K562 (cell line): ENCODE data around the gene TARS1. TPM values are rescaled to one million over a fixed set of nuclear protein-coding genes. Genes with fewer than 3 reads are reported as not detected.

Experiments used
- ATAC-seq: fragments of 200-7000 bp; cut with Tn5 transposase; 3 replicates; pipeline ENCODE4 v1.9.1; 2020; ENCODE audit warnings: moderate library complexity
- BruUV-seq: library from RNA; stranded (reverse); fragments of 400-500 nt; replicated peaks from 2 replicates; lab custom pipeline; 2021; lab: Mats Ljungman, UMichigan
- CTCF ChIA-PET: fragments of 300-600 bp; formaldehyde crosslinking; extraction: SDS; loops from one replicate; lab custom pipeline; 2021; ENCODE audit warnings: low intra/inter-chr PET ratio; lab: Yijun Ruan, JAX
- POLR2A ChIA-PET: fragments of 300-600, 350-650 bp; sonication (Branson Sonifier 250); formaldehyde crosslinking; extraction: SDS; loops from one replicate; lab custom pipeline; 2021; ENCODE audit warnings: antibody characterized with exemption, inconsistent platforms; lab: Yijun Ruan, JAX
- DNase-seq, 4 experiments: peaks; one replicate each; pipeline versions ENCODE4 v3.0.0 to v3.0.0-alpha.2; 2011 to 2018; ENCODE audit warnings: low spot score in 3 of 4, mixed read lengths in 3 of 4; ENCODE audit errors: extremely low read depth in 1 of 4
- FAIRE-seq: peaks from 2 replicates; lab custom pipeline; 2011; peaks lifted over from hg19 to GRCh38; lab: Jason Lieb, UNC
- H2AFZ ChIP-seq: 2 replicates; pipeline ENCODE4 v1.6.0; 2011; ENCODE audit warnings: low read depth, low read length, control low read depth, inconsistent platforms
- H3K27ac ChIP-seq: fragments of 200-600 bp; 3 replicates; pipeline ENCODE4 v1.8.0; 2011; ENCODE audit warnings: low read depth, mild to moderate bottlenecking, control low read depth, inconsistent platforms, low read length, moderate library complexity, mixed read lengths; ENCODE audit errors: extremely low read depth
- H3K27me3 ChIP-seq, 2 experiments: fragments of 300-600 bp in 1 of 2; 2 replicates in 1 of 2; 3 replicates in 1 of 2; pipeline versions ENCODE4 v1.6.0 to v1.8.0; 2011; ENCODE audit warnings: inconsistent platforms in 2 of 2, low read length in 2 of 2, mild to moderate bottlenecking in 1 of 2, mixed read lengths in 1 of 2, moderate library complexity in 1 of 2; ENCODE audit not compliant: control insufficient read depth in 2 of 2, insufficient read depth in 2 of 2
- H3K36me3 ChIP-seq: fragments of 300-600 bp; 3 replicates; pipeline ENCODE4 v1.8.0; 2011; ENCODE audit warnings: mild to moderate bottlenecking, low read length, inconsistent platforms; ENCODE audit not compliant: control insufficient read depth, insufficient read depth
- H3K4me1 ChIP-seq, 2 experiments: fragments of 200-600 bp in 1 of 2; replicated peaks in 1 of 2; 2 replicates in 1 of 2; 3 replicates in 1 of 2; pipeline versions ENCODE4 v1.5.1 to v1.8.0; 2011; ENCODE audit warnings: inconsistent platforms in 2 of 2, low read length in 2 of 2, mild to moderate bottlenecking in 1 of 2, mixed read lengths in 1 of 2, moderate library complexity in 1 of 2; ENCODE audit not compliant: control insufficient read depth in 2 of 2, insufficient read depth in 2 of 2
- H3K4me2 ChIP-seq: 2 replicates; pipeline ENCODE4 v1.6.1; 2011; ENCODE audit warnings: low read length, control low read depth, inconsistent platforms, mixed read lengths; ENCODE audit not compliant: insufficient read depth
- H3K4me3 ChIP-seq: fragments of 200-600 bp; sonication (generic), shearing (Covaris generic); 2 replicates; pipeline ENCODE4 v1.5.1; 2016; ENCODE audit warnings: control low read depth, inconsistent platforms
- H3K79me2 ChIP-seq: fragments of 200-600 bp; 3 replicates; pipeline ENCODE4 v1.8.0; 2011; ENCODE audit warnings: low read length, inconsistent platforms; ENCODE audit not compliant: control insufficient read depth, insufficient read depth
- H3K9ac ChIP-seq, 2 experiments: 2 replicates each; pipeline versions ENCODE4 v1.6.0 to v1.6.1; 2011; ENCODE audit warnings: low read depth in 2 of 2, low read length in 2 of 2, control low read depth in 1 of 2, inconsistent platforms in 1 of 2, mild to moderate bottlenecking in 1 of 2, mixed read lengths in 1 of 2; ENCODE audit not compliant: insufficient read depth in 1 of 2
- H3K9me1 ChIP-seq: one replicate; pipeline ENCODE4 v1.6.0; 2011; ENCODE audit warnings: inconsistent platforms, mild to moderate bottlenecking, low read length, moderate library complexity; ENCODE audit not compliant: control insufficient read depth, insufficient read depth
- H3K9me3 ChIP-seq: replicated peaks from 2 replicates; pipeline ENCODE4 v1.5.1; 2011; ENCODE audit warnings: low read depth, low read length, inconsistent platforms; ENCODE audit not compliant: control insufficient read depth, insufficient read depth
- H4K20me1 ChIP-seq: replicated peaks from 2 replicates; pipeline ENCODE4 v1.6.1; 2011; ENCODE audit warnings: low read length, inconsistent platforms, mixed read lengths; ENCODE audit not compliant: control insufficient read depth, insufficient read depth
- ARHGAP35 ChIP-seq: fragments of 450-650 bp; IDR thresholded peaks from 2 replicates; pipeline ENCODE4 v1.6.1; 2018; ENCODE audit not compliant: partially characterized antibody
- BRD9 ChIP-seq: fragments of 450-650 bp; IDR thresholded peaks from 2 replicates; pipeline ENCODE4 v1.6.1; 2018; ENCODE audit warnings: low read depth; ENCODE audit not compliant: partially characterized antibody
- CSDE1 ChIP-seq, 2 experiments: fragments of 450-650 bp; IDR thresholded peaks; 2 replicates each; pipeline ENCODE4 v1.6.1; 2016; ENCODE audit warnings: mild to moderate bottlenecking in 1 of 2
- GABPB2 ChIP-seq: fragments of 250-450 bp; sonication (Bioruptor Pico); conservative IDR thresholded peaks from 2 replicates; pipeline ENCODE4 v1.5.1; 2021; ENCODE audit warnings: mild to moderate bottlenecking
- GATAD2A ChIP-seq: fragments of 450-650 bp; IDR thresholded peaks from 2 replicates; pipeline ENCODE4 v1.6.1; 2017
- HNRNPK ChIP-seq: fragments of 200-400 bp; formaldehyde crosslinking; IDR thresholded peaks from one replicate; pipeline ENCODE4 v1.6.1; 2018; ENCODE audit warnings: mild to moderate bottlenecking, low read depth, low read length; ENCODE audit not compliant: poor library complexity, severe bottlenecking
- PCBP1 ChIP-seq: fragments of 200-400 bp; formaldehyde crosslinking; IDR thresholded peaks from 2 replicates; pipeline ENCODE4 v1.6.1; 2018; ENCODE audit warnings: mild to moderate bottlenecking, low read depth, low read length; ENCODE audit not compliant: poor library complexity, severe bottlenecking
- PCBP2 ChIP-seq: fragments of 200-400 bp; formaldehyde crosslinking; IDR thresholded peaks from 2 replicates; pipeline ENCODE4 v1.6.1; 2018; ENCODE audit warnings: low read length, low read depth, mild to moderate bottlenecking, moderate library complexity; ENCODE audit not compliant: poor library complexity, severe bottlenecking
- PHTF2 ChIP-seq: fragments of 250-450 bp; sonication (Bioruptor Pico); IDR thresholded peaks from 2 replicates; pipeline ENCODE4 v1.5.0; 2021; ENCODE audit warnings: mild to moderate bottlenecking
- PKNOX1 ChIP-seq: fragments of 450-650 bp; IDR thresholded peaks from 2 replicates; pipeline ENCODE4 v1.6.1; 2016
- PPARD ChIP-seq: fragments of 250-450 bp; sonication (Bioruptor Pico); IDR thresholded peaks from 2 replicates; pipeline ENCODE4 v1.8.0; 2022; ENCODE audit warnings: inconsistent platforms, mild to moderate bottlenecking, moderate library complexity
- RFX7 ChIP-seq: fragments of 250-450 bp; sonication (Bioruptor Pico); IDR thresholded peaks from 2 replicates; pipeline ENCODE4 v1.5.1; 2021; ENCODE audit warnings: mild to moderate bottlenecking
- SMARCA4 ChIP-seq: fragments of 450-650 bp; IDR thresholded peaks from 2 replicates; pipeline ENCODE4 v1.6.1; 2016
- SMARCB1 ChIP-seq: IDR thresholded peaks from 2 replicates; pipeline ENCODE4 v1.6.1; 2011; ENCODE audit warnings: improper control_type of control experiment, low read depth; ENCODE audit not compliant: insufficient read length
- SPI1 ChIP-seq: IDR thresholded peaks from 2 replicates; pipeline ENCODE4 v1.6.1; 2011; ENCODE audit warnings: low read depth, low read length, control low read depth, borderline replicate concordance
- TARDBP ChIP-seq: fragments of 450-650 bp; IDR thresholded peaks from 2 replicates; pipeline ENCODE4 v1.6.1; 2016
- ZNF280A ChIP-seq: fragments of 450-650 bp; IDR thresholded peaks from 2 replicates; pipeline ENCODE4 v1.6.1; 2018; ENCODE audit warnings: mild to moderate bottlenecking, low read depth; ENCODE audit not compliant: partially characterized antibody
- WGBS: fragments of 100-300 bp; shearing (Covaris generic); methylation state at CpG from one replicate; pipeline ENCODE4 v1.1.6; 2016; ENCODE audit warnings: low coverage, mixed read lengths; ENCODE audit not compliant: insufficient coverage; ENCODE audit errors: missing lambda C conversion rate; 5-methylcytosine and 5-hydroxymethylcytosine counted together
- in situ Hi-C: fragments of 300-500 bp; cut with MboI; formaldehyde crosslinking; loops from 4 replicates; pipeline ENCODE4 v1.15.0; 2018; ENCODE audit warnings: inconsistent platforms, mixed read lengths
- intact Hi-C: fragments of 100-400 bp; cut with micrococcal nuclease; formaldehyde crosslinking; loops from 2 replicates; pipeline ENCODE4 v1.14.2; 2022
- polyA plus RNA-seq, 8 experiments: library from polyadenylated mRNA; depleted of rRNA in 4 of 8; stranded (reverse) in 5 of 8; unstranded in 3 of 8; fragments of >200 nt; fragmentation: Nextera tagmentation in 2 of 8; fragmentation: Illumina TruSeq in 1 of 8; extraction: Ambion mirVana in 2 of 8; extraction: Trizol in 1 of 8; gene quantifications; 2 replicates each; pipeline versions ENCODE4 v1.2.1 to v1.2.3, GENCODE V29; 2011 to 2014; ENCODE audit warnings: inconsistent platforms in 1 of 8, missing spikeins in 1 of 8
- total RNA-seq, 7 experiments: library from RNA; depleted of rRNA in 6 of 7; stranded (reverse); fragments of >200 nt in 6 of 7; fragmentation: Illumina TruSeq in 2 of 7; extraction: Trizol in 2 of 7; gene quantifications; 2 replicates each; pipeline versions ENCODE4 v1.2.1 to v1.2.3, GENCODE V29; 2011 to 2021; ENCODE audit warnings: low replicate concordance in 1 of 7
- TF ChIP-seq, protein P1 (sequence below): sonication (generic); formaldehyde crosslinking; IDR thresholded peaks from 2 replicates; pipeline ENCODE4 v1.5.0; 2020; ENCODE audit warnings: missing genetic modification reagents
- TF ChIP-seq, protein P2 (sequence below): fragments of 450-650 bp; conservative IDR thresholded peaks from 2 replicates; pipeline ENCODE4 v1.6.1; 2016; ENCODE audit warnings: missing genetic modification characterization, low read depth, mild to moderate bottlenecking, missing compliant biosample characterization, moderate library complexity

Gene TARS1
- total and polyA plus RNA-seq, 9 of the 15 experiments (the other 6 are each of a cell fraction or from before 2014, with no cell fraction given): 263 to 518 (median 439) TPM

GRCh38 chr5:33480876-33481275 is 40.1 kb downstream of the TARS1 start:
- no TSS peak for BruUV-seq
- Histone ChIP-seq H3K9me3 (no peaks in the 10 kb centered on the region), H3K4me3 (no peak overlapping the region), H3K9me1 (no peaks in the 10 kb centered on the region), H3K4me1 (no peaks in the 10 kb centered on the region), H4K20me1 (0 out of 2 replicates have a peak, but pooled peaks cover 4% of the 10 kb centered on the region), H3K36me3 (peaks cover 22% of the 10 kb centered on the region), H3K79me2 (no peaks in the 10 kb centered on the region), H3K27ac (no peak overlapping the region), H3K4me2 (no peak overlapping the region), H3K9ac (no peak overlapping the region), H3K27me3 (no peaks in the 10 kb centered on the region), H2AFZ (no peak overlapping the region)
- DNase-seq (no peak), FAIRE-seq (no peak), ATAC-seq (no peak)
- intact Hi-C loops (no loop called here), in situ Hi-C loops (no loop called here)
- CTCF ChIA-PET: no interaction called here
- POLR2A ChIA-PET: no interaction called here
- no CpG with 5 or more reads among the region's 2 CpGs for WGBS
- TF ChIP-seq PCBP1 (peak; percentile 79), SMARCA4 (no peak), CSDE1 (IDR thresholded peaks at IDR 0.05) (no peak), BRD9 (no peak), TARDBP (no peak), PPARD (CRISPR knock-in tag) (no peak), GATAD2A (no peak), SMARCB1 (no peak), PCBP2 (peak; percentile 67), GABPB2 (CRISPR knock-in tag) (no peak), HNRNPK (peak; percentile 73), PKNOX1 (no peak), PHTF2 (no peak), RFX7 (no peak), ZNF280A (no peak), SPI1 (no peak), ARHGAP35 (no peak)
- TF ChIP-seq, protein P1, sequence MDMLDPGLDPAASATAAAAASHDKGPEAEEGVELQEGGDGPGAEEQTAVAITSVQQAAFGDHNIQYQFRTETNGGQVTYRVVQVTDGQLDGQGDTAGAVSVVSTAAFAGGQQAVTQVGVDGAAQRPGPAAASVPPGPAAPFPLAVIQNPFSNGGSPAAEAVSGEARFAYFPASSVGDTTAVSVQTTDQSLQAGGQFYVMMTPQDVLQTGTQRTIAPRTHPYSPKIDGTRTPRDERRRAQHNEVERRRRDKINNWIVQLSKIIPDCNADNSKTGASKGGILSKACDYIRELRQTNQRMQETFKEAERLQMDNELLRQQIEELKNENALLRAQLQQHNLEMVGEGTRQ (CRISPR knock-in tag): no peak
- TF ChIP-seq, protein P2, sequence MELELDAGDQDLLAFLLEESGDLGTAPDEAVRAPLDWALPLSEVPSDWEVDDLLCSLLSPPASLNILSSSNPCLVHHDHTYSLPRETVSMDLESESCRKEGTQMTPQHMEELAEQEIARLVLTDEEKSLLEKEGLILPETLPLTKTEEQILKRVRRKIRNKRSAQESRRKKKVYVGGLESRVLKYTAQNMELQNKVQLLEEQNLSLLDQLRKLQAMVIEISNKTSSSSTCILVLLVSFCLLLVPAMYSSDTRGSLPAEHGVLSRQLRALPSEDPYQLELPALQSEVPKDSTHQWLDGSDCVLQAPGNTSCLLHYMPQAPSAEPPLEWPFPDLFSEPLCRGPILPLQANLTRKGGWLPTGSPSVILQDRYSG (tag): no peak
